ENCODE measurements around the gene DENND2A. TPM values are rescaled to one million over a fixed set of nuclear protein-coding genes. Genes with fewer than 3 reads are reported as not detected.

The DENND2A gene
- total RNA-seq, 1 experiment from 2014 or later: 11.9 TPM

GRCh38 chr7:140604076-140604475, 36.5 kb downstream of the DENND2A start:
- DNase-seq: no peak
- Histone ChIP-seq H3K36me3 (replicated peaks; ENCODE audit: control insufficient read depth, insufficient read depth, low read length) (no peaks in the 10 kb centered on the region), H3K27me3 (ENCODE audit: control insufficient read depth, insufficient read depth, low read length) (no peaks in the 10 kb centered on the region), H3K4me3 (ENCODE audit: insufficient read depth, low read depth, low read length) (no peak overlapping the region)

GRCh38 chr7:140601566-140602174, 38.9 kb downstream of the DENND2A start:
- no peak overlapping the region for H3K4me3 ChIP-seq (ENCODE audit: insufficient read depth, low read depth, low read length)
- H3K27me3 ChIP-seq (ENCODE audit: control insufficient read depth, insufficient read depth, low read length): no peaks in the 10 kb centered on the region
- H3K36me3 ChIP-seq (replicated peaks; ENCODE audit: control insufficient read depth, insufficient read depth, low read length): no peaks in the 10 kb centered on the region
- DNase-seq: no peak

DNA sequence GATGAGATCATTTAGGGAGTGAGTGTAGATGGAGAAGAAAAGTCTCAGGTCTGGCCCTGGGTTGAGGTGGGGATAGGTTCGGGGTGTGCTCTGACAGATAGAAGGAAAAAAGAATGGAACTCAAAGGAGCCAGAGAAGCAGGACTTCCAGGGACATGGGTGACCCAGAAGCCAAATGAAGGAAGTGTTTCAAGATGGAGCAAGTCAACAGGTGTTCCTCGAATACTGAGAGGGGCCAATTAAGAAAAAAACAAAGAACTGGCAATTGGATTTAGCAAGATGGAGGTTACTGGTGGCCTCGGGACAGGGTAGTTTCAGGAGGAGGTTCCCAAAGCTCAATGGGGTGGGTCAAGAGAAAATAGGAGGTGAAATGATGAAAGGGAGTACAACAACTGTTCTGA, 40.3 kb downstream of the DENND2A start:
- DNase-seq: no peak
- Histone ChIP-seq H3K27me3 (ENCODE audit: control insufficient read depth, insufficient read depth, low read length) (no peaks in the 10 kb centered on the region), H3K36me3 (replicated peaks; ENCODE audit: control insufficient read depth, insufficient read depth, low read length) (no peaks in the 10 kb centered on the region), H3K4me3 (ENCODE audit: insufficient read depth, low read depth, low read length) (no peak overlapping the region)

- H3K27me3 ChIP-seq (ENCODE audit: control insufficient read depth, insufficient read depth, low read length): no peaks in the 10 kb centered on the region
- no peaks in the 10 kb centered on the region for H3K36me3 ChIP-seq (replicated peaks; ENCODE audit: control insufficient read depth, insufficient read depth, low read length)
- no peak for DNase-seq
- no peak overlapping the region for H3K4me3 ChIP-seq (ENCODE audit: insufficient read depth, low read depth, low read length)
Observed at GRCh38 chr7:140597428-140597949, 43.1 kb downstream of the DENND2A start.

DNA sequence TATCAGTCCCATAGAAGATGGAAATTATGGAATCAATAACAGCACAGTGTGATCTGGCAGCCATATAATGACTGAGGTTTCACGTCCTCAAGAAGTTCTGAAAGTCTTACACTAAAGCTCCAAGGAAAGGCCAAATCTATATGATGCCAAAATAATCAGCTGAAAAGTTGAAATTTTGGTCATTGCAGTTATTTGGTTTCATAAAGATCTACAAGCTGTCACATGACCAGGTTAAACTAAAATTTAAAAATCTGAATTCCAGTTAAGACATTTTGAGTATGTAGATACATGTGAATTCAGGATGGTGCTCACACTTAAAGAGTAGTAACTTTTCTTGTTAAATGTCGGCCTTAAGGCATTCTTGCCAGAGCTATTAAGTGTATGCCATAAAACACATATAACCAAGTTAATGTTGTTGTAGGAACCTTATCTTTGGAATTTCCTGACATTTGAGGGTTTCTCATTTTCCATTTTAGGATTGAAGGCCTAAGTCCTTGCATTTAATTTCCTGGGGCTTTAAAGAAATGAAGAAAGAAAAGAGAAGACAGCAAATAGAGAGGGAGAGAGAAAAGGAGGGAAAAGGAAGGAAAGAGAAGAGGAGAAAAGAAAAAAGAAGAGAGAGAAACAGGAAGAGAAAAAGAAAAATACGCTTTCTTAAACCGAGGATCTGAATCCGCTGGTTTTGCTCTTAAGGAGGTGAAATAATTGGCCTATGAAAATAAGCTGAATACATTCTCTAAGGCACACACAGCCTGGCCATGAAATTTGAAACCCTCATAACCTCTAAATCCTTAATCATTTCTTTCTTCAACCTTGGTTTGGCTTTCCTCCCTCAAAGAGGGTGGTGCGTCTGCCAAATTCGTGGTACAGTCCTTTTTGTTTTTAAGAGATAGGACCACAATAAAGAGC, 43.8 kb downstream of the DENND2A start:
- H3K4me3 ChIP-seq (ENCODE audit: insufficient read depth, low read depth, low read length): no peak overlapping the region
- no peaks in the 10 kb centered on the region for H3K27me3 ChIP-seq (ENCODE audit: control insufficient read depth, insufficient read depth, low read length)
- H3K36me3 ChIP-seq (replicated peaks; ENCODE audit: control insufficient read depth, insufficient read depth, low read length): no peaks in the 10 kb centered on the region
- no peak for DNase-seq

DNA sequence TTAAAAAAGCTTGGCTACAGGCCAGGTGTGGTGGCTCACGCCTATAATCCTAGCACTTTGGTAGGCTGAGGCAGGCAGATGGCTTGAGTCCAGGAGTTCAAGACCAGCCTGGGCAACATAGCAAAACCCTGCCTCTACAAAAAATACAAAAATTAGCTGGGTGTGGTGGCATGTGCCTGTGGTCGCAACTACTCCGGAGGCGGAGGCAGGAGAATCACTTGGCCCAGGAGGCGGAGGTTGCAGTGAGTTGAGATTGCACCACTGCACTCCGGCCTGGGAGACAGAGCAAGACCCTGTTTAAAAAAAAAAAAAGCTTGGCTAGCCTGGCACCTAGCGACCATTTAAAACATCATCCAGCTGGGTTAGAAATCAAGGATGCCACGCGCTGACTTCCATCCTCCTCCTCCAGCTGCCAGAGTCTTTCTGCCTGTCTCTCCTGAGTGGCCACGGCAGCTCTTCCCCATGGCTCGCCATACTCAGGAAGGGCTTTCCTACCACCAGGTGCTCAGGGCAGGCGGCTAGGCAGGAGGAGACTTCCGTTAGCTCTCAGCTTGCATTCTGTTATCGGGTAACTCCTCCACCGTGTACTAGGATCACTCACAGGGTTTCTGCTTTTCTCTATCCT, 45.0 kb downstream of the DENND2A start:
- Histone ChIP-seq H3K27me3 (ENCODE audit: control insufficient read depth, insufficient read depth, low read length) (no peaks in the 10 kb centered on the region), H3K4me3 (ENCODE audit: insufficient read depth, low read depth, low read length) (no peak overlapping the region), H3K36me3 (replicated peaks; ENCODE audit: control insufficient read depth, insufficient read depth, low read length) (no peaks in the 10 kb centered on the region)
- peak; percentile 49 for DNase-seq

- H3K36me3 ChIP-seq (replicated peaks; ENCODE audit: control insufficient read depth, insufficient read depth, low read length): no peaks in the 10 kb centered on the region
- H3K27me3 ChIP-seq (ENCODE audit: control insufficient read depth, insufficient read depth, low read length): no peaks in the 10 kb centered on the region
- no peak overlapping the region for H3K4me3 ChIP-seq (ENCODE audit: insufficient read depth, low read depth, low read length)
- DNase-seq: no peak
Observed at GRCh38 chr7:140594131-140594691, 46.4 kb downstream of the DENND2A start.

DNA sequence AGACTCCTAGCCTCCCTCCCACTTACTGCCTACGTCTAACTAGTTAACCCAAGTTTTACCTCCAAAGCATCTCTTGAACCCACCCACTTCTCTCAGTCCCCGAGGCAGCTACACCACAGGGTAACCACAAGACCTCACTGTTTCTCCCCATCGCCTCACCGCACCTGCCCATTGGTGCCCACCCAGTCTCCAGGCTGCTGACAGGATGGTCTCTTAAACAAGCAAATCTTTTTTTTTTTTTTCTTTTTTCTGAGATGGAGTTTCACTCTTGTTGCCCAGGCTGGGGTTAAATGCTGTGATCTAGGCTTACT, 47.0 kb downstream of the DENND2A start:
- H3K27me3 ChIP-seq (ENCODE audit: control insufficient read depth, insufficient read depth, low read length): no peaks in the 10 kb centered on the region
- DNase-seq: no peak

GRCh38 chr7:140592964-140593671, 47.5 kb downstream of the DENND2A start:
- Histone ChIP-seq H3K27me3 (ENCODE audit: control insufficient read depth, insufficient read depth, low read length) (no peaks in the 10 kb centered on the region), H3K36me3 (replicated peaks; ENCODE audit: control insufficient read depth, insufficient read depth, low read length) (no peaks in the 10 kb centered on the region), H3K4me3 (ENCODE audit: insufficient read depth, low read depth, low read length) (no peak overlapping the region)
- no peak for DNase-seq

More for the DNA sequence above, 47.0 kb downstream of the DENND2A start:
- H3K36me3 ChIP-seq (replicated peaks; ENCODE audit: control insufficient read depth, insufficient read depth, low read length): no peaks in the 10 kb centered on the region
- no peak overlapping the region for H3K4me3 ChIP-seq (ENCODE audit: insufficient read depth, low read depth, low read length)

- Histone ChIP-seq H3K36me3 (replicated peaks; ENCODE audit: control insufficient read depth, insufficient read depth, low read length) (no peaks in the 10 kb centered on the region), H3K27me3 (ENCODE audit: control insufficient read depth, insufficient read depth, low read length) (no peaks in the 10 kb centered on the region), H3K4me3 (ENCODE audit: insufficient read depth, low read depth, low read length) (no peak overlapping the region)
- no peak for DNase-seq
Observed at GRCh38 chr7:140591180-140591902, 49.3 kb downstream of the DENND2A start.

- H3K4me3 ChIP-seq (ENCODE audit: insufficient read depth, low read depth, low read length): no peak overlapping the region
- H3K36me3 ChIP-seq (replicated peaks; ENCODE audit: control insufficient read depth, insufficient read depth, low read length): no peaks in the 10 kb centered on the region
- DNase-seq: no peak
- no peaks in the 10 kb centered on the region for H3K27me3 ChIP-seq (ENCODE audit: control insufficient read depth, insufficient read depth, low read length)
Observed at GRCh38 chr7:140587243-140587642, 53.4 kb downstream of the DENND2A start.

- Histone ChIP-seq H3K4me3 (ENCODE audit: insufficient read depth, low read depth, low read length) (no peak overlapping the region), H3K36me3 (replicated peaks; ENCODE audit: control insufficient read depth, insufficient read depth, low read length) (no peaks in the 10 kb centered on the region), H3K27me3 (ENCODE audit: control insufficient read depth, insufficient read depth, low read length) (no peaks in the 10 kb centered on the region)
- no peak for DNase-seq
Observed at GRCh38 chr7:140586516-140586915, 54.1 kb downstream of the DENND2A start.

- Histone ChIP-seq H3K27me3 (ENCODE audit: control insufficient read depth, insufficient read depth, low read length) (no peaks in the 10 kb centered on the region), H3K4me3 (ENCODE audit: insufficient read depth, low read depth, low read length) (no peak overlapping the region)
- DNase-seq: no peak
Observed at GRCh38 chr7:140585333-140585732, 55.3 kb downstream of the DENND2A start.

More at GRCh38 chr7:140585333-140585732, 55.3 kb downstream of the DENND2A start:
- no peaks in the 10 kb centered on the region for H3K36me3 ChIP-seq (replicated peaks; ENCODE audit: control insufficient read depth, insufficient read depth, low read length)

Measured in H7 (cell line).